Posterior vena cava (tissue), 2 donors: ENCODE measurements around the gene CEP250. TPM values are rescaled to one million over a fixed set of nuclear protein-coding genes. Genes with fewer than 3 reads are reported as not detected.

Source experiments
- DNase-seq: peaks from one replicate; pipeline ENCODE4 v3.0.0-alpha.2; 2020; ENCODE audit warnings: low spot score
- intact Hi-C, 2 donors: fragments of 100-400 bp; cut with DNase I; formaldehyde crosslinking; loops; one replicate each; pipeline versions ENCODE4 v1.14.1 to v1.14.2; 2022 to 2023
- long read RNA-seq, 2 donors: library from polyadenylated mRNA; unstranded; transcript quantifications; one replicate each; pipeline ENCODE4 v2.0.0, GENCODE V29; 2020 to 2021
- total RNA-seq, 2 donors: library from RNA; stranded (reverse); fragmentation: NEBNext Ultra II Directional; extraction: Animal tissue kit (Norgen Biotek cat#: 25700); gene quantifications; one replicate each; pipeline ENCODE4 v1.2.1, GENCODE V29; 2021
- donor health status: DM: yes; HTN: yes; CAD: no.
- donor health status: DM: yes; HTN: yes; CAD: no.

The CEP250 gene
- 10 to 100 TPM; 20.4 to 22.2 TPM for total RNA-seq
- long read RNA-seq, donor 1, partial matches to known transcripts: 4 of 9 reads
- long read RNA-seq, donor 1, other reads (novel, unspliced or antisense): 5 of 9 reads
- long read RNA-seq, donor 2, partial matches to known transcripts: 11 of 41 reads
- long read RNA-seq, donor 2, other reads (novel, unspliced or antisense): 30 of 41 reads

GRCh38 chr20:35454881-35455609 lies at the start of gene CEP250:
Gene CEP250, plus strand, starts transcription at chr20:35455598. Its CDS starts 6,770 bp downstream, at chr20:35462368.
- intact Hi-C loops: loop anchor here in 1 of 2 donors (5.0 kb wide), 1 partner anchor 772 kb away; no protein-coding TSS in a partner anchor
- DNase-seq: peak; percentile 97

DNA sequence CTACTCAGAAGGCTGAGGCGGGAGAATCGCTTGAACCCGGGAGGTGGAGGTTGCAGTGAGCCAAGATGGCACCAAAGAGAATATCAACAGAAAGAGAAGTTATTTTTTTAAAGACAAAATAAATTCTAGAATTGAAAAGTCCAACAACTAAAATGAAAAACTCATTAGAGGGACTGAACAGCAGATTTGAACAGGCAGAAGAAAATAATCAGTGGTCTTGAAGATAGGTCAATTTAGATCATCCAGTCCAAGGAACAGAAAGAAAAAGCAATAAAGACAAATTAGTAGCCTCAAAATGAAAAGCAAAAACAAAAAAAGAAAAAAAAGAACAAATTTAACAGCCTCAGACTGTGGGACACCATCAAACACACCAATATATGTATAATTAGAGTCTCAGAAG lies 49.6 kb upstream of the CEP250 start:
- intact Hi-C loops: no loop called here
- no peak for DNase-seq

DNA sequence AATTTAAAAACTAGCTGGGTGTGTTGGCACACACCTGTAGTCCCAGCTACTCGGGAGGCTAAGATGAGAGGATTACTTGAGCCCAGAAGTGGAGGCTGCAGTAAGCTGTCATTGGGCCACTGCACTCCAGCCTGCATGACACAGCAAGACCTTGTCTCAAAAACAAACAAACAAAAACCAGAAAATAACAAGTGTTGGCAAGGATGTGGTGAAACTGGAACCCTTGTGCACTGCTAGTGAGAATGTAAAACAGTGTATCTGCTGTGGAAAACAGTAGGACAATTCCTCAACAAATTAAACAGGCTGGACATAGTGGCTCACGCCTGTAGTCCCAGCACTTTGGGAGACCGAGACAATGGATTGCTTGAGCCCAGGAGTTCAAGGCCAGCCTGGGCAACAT lies 47.1 kb upstream of the CEP250 start:
- intact Hi-C loops: no loop called here
- DNase-seq: no peak

- intact Hi-C loops: no loop called here
These were observed 45.9 kb upstream of the CEP250 start for GRCh38 chr20:35409542-35409941.

DNA sequence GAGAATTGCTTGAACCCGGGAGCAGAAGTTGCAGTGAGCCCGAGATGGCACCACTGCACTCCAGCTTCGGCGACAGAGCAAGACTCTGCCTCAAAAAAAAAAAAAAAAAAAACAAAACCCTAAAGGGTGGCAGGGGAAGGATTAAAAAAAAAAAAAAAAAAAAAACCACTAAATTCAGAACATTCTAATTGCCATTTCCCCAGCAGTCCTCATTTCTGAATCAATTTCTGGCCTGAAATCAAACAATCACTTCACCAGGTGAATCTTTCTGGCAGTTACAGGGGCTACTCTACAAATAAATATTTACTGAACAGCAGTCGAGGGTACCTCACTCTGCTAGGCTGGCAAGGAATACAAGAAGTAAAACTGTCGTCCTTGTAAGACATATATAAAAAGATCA lies 44.8 kb upstream of the CEP250 start:
- DNase-seq: no peak
- intact Hi-C loops: no loop called here

More at GRCh38 chr20:35409542-35409941, 45.9 kb upstream of the CEP250 start:
- DNase-seq: no peak

DNA sequence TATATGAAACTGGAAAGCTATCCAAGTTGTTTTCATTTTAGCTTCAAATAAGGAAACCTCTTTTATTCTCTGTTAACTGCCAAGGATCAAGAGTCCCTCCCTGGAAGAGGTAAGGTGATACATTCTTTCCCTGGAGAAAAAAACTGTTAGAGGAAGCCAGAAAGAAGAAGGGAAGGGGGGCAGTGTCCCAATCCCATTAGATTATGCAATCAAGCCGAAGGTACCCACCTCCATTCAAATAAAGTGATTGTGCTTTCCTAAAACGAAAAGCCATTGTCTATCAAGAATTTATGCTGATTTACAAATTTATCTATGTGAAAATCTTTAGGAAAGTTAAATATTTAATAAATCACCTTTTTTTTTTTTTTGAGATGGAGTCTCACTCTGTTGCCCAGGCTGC lies 34.1 kb upstream of the CEP250 start:
- no peak for DNase-seq
- intact Hi-C loops: no loop called here

- intact Hi-C loops: no loop called here
- DNase-seq: no peak
These were observed 23.6 kb upstream of the CEP250 start for GRCh38 chr20:35431621-35432429.

GRCh38 chr20:35432430-35432735 lies 23.0 kb upstream of the CEP250 start:
- intact Hi-C loops: no loop called here
- no peak for DNase-seq

DNA sequence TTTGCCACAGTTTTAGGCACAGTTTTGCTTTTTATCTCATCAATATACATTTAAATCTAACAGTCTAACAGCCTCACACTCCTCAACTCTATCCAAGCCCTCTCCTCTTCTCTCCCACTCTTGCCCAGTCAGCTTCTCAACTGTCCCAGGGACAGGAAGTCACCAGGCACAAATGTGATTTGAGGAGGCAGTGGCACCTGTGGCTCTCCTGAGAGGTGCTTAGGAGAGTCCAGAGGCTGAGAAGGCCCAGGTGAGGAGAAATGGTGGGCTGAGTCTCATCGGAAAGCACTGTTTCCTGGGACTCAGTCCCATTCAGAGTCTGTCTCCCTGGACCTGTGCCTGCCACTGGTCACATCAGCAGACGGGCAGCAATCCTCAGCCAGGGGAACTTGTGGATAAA lies 22.1 kb upstream of the CEP250 start:
- no peak for DNase-seq
- intact Hi-C loops: no loop called here

GRCh38 chr20:35434085-35435005 lies 21.1 kb upstream of the CEP250 start:
- intact Hi-C loops: no loop called here
- DNase-seq: no peak

DNA sequence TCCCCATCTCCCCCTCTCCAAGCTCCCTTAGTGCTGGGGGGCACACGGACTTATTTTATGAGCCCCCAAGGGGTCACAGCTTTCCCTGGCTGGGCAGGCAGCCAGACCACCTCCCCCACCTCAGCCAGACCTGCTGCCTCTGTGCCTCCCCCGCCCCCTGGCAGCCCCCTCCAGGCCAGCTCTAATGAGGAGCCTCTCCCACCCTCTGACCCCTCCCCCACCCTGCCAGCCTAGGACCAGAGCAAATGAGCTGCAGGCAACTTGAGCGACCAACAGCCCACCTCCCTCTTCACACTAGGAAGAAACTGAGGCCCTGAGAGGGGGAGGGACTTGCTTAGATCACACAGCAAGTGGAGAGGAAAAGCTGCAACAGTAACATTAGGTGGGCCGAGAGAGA lies 19.2 kb upstream of the CEP250 start:
- no peak for DNase-seq
- intact Hi-C loops: no loop called here

DNA sequence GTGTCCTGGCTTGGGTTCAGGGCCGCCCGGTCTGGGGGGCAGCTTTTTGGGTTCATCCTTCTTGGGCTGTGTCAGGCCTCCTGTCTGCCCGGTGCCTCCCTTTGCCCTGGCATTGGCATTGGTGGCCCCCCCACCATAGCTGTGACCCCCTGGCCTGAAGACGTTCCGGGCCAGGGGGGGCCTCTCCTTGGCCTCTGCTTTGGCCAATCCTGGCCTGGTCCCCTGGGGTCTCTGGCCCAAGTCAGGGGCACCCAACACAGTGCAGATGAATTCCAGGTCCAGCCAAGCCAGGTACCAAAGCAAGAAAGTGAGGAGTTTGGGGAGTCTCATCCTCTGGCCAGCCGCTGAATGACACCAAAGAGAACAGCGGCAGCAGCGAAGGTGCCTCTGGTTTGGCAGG lies 17.8 kb upstream of the CEP250 start:
- no peak for DNase-seq
- intact Hi-C loops: no loop called here

DNA sequence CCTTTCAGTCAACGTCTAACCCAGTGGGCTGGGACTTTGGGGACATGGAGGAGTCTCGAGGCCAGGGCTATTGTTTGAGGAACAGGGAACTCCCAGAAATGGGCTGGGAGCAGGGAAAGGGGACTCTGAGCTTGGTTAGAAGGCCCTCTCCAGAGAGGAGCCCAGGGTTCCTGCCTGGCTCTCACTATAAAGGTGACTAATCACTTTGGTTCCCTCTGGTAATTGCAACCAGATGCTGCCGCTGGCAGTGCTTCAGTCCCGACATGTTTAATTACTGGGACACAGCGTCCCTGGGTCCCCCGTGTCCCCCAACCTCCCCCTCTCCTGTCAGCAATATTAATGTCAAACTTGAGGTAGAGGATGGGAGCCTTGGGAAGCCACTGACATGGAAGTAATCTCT lies 12.4 kb upstream of the CEP250 start:
- no peak for DNase-seq
- intact Hi-C loops: loop anchor here in 1 of 2 donors (5.0 kb wide), 1 partner anchor 136 kb away; no protein-coding TSS in a partner anchor

DNA sequence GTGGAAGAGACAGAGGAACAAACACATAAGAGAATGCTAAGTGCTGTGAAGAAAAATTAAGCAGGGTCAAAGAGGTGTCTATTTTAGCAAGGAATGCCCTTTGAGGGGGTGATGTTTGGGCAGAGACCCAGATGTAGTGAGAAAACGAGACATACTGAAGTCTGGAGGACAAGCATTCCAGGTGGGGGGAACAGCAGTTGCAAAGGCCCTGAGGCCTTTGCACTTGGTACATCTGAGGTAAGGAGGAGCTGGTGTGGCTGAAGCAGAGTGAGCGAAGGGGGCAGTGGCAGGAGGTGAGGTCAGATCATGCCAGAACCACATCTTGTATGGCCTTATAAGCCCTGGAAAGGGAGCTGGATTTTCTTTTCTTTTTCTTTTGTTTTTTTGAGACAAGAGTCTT lies 11.2 kb upstream of the CEP250 start:
- intact Hi-C loops: loop anchor here in 1 of 2 donors (5.0 kb wide), 1 partner anchor 137 kb away; no protein-coding TSS in a partner anchor
- no peak for DNase-seq

GRCh38 chr20:35446356-35447078 lies 8.9 kb upstream of the CEP250 start:
- intact Hi-C loops: loop anchor here in 1 of 2 donors (2.0 kb wide), 1 partner anchor 142 kb away; no protein-coding TSS in a partner anchor
- DNase-seq: no peak

DNA sequence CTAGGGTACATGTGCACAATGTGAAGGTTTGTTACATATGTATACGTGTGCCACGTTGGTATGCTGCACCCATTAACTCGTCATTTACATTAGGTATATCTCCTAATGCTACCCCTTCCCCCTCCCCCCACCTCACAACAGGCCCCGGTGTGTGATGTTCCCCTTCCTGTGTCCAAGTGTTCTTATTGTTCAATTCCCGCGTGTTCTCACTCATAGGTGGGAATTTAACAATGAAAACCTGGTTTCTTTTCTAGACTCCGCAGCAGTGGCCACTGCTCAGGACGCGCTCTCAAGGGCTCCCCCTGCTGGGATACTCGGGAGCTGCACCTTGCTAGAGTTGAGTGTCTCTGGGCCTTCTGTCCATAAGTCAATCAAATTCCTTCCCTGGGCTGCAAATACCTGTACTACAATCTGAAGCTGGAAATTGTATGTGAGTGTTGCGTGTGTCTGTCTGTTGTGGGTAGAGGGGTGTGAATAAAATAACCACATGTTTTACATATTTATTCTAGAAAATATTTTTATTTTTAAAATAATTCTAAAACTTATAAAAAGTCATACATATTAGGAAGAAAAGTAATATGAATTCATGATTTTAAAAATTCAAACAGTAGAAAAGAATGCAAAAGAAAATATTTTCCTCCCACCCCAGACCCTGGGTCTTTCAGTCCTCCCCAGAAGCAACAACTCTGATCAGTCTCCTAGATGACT lies 8.2 kb upstream of the CEP250 start:
- intact Hi-C loops: loop anchor here in 1 of 2 donors (2.0 kb wide), 1 partner anchor 142 kb away; no protein-coding TSS in a partner anchor
- DNase-seq: peak; percentile 94

- no peak for DNase-seq
- intact Hi-C loops: no loop called here
These were observed 6.5 kb upstream of the CEP250 start for GRCh38 chr20:35448788-35449373.
